Adipose tissue (tissue), 3 donors: ENCODE measurements around the gene SLC2A1. TPM values are rescaled to one million over a fixed set of nuclear protein-coding genes. Genes with fewer than 3 reads are reported as not detected.

Experiments
- H3K27ac ChIP-seq: one replicate; pipeline ENCODE4 v1.5.1; 2013; ENCODE audit warnings: low read depth, low read length
- WGBS, 3 donors: extraction: QIAGEN DNeasy Blood & Tissue Kit; methylation state at CpG; one replicate each; pipeline ENCODE4 v1.1.7; 2013; 5-methylcytosine and 5-hydroxymethylcytosine counted together
- polyA plus RNA-seq, 3 donors: library from polyadenylated mRNA; stranded (reverse); fragments of 200-250 nt; gene quantifications; one replicate each; pipeline ENCODE4 v1.2.3, GENCODE V29; 2013
- donor health status: healthy with polysubstance abuse.
- donor health status: Bipolar disorder and iron deficiency.
- donor health status: healthy.

SLC2A1 gene
- polyA plus RNA-seq, 3 donors, result 4.4 to 25.4 (median 6.6) TPM

DNA sequence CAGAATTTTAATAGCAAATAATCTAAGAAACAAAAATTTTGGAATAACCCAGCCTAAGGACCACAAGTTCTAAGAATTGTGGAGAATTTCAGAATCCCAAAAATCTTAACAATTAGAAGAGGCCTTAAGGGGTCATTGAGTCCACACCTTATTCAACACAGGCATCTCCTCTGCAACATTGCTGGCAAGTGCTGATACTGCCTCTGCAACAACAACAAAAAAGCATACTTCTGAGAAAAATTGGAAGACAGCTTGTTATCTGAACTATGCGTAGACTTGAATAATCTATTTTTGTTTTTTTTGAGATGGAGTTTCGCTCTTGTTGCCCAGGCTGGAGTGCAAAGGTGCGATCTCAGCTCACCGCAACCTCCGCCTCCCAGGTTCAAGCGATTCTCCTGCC is 24.0 kb upstream of the SLC2A1 start:
- H3K27ac ChIP-seq, result no peak overlapping the region
- 79 to 89% (median 84%) methylated on average over 6 of the region's 6 CpGs for WGBS, 3 donors

GRCh38 chr1:42981871-42982270 is 23.2 kb upstream of the SLC2A1 start:
- no peak overlapping the region for H3K27ac ChIP-seq
- 67 to 79% (median 77%) methylated on average over 6 of the region's 6 CpGs for WGBS, 3 donors

DNA sequence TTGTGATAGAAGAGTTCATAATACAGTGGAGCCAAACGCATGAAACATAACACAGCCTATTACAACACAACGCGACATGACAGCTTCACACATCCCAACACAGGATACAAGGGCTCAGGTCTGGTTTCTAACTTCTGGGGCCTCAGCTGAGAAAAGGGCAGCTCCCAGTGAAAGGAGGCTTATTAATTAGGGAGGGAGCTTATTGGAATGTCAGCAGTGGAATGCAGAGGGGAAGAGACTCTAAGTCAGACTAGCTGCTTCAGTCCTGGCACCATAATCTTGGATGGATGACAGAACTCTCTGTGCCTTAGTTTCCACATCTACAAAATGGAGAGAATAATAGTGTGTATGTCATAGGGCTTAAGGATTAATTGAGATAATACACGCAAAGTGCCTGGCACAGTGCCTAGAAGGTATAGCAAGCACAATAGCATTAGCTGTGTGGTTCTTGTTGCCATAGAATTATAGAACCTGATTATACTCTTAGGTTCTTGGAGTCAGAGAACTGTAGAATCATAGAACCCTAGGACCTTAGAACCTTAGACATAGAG is 22.7 kb upstream of the SLC2A1 start:
- WGBS, 3 donors, result 66 to 75% (median 70%) methylated on average over 4 of the region's 4 CpGs
- H3K27ac ChIP-seq, result no peak overlapping the region

DNA sequence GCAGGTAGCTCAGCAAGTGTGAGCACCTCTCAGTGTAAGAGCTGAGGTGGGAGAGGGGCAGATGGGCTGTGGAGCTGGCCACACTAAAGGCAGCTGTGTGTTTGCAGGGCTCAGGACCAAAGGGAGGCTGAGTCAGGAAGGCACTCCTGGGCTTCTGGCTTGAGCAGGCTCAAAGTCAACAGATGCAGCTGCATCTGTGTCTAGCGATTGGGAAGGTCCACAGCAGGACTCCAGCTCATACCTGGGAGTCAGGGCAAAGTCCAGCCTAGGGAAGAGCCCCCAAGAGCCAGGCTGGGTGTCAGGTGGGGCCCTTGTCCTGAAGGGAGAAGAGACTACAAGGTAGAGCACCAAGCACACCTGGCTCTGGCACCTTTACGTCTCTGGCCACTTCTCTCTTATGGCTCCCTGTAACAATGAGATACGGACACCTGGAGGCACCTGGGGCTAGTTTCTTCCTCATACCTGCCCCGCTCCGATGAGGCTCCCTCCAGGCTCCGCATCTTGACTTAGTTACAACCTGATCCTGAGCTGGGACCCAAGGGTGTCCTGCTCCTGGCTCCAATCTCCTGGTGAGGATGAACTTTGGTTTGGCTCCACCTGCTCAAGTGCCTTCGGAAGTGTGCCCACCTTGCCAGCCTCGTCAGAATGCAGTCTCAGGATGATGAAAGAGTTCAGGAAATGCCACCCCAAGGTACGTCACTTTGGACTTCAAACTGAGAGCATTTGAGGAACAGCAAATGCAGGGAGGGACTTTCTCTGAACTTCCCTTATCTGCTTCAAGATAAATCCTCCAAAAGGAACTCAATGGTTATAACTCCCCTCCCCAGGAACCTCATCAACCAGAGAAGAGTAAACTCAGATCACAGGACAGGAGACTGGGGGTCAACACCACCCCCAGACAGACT is 21.5 kb upstream of the SLC2A1 start:
- WGBS, 3 donors, result 76 to 86% (median 82%) methylated on average over 9 of the region's 9 CpGs

DNA sequence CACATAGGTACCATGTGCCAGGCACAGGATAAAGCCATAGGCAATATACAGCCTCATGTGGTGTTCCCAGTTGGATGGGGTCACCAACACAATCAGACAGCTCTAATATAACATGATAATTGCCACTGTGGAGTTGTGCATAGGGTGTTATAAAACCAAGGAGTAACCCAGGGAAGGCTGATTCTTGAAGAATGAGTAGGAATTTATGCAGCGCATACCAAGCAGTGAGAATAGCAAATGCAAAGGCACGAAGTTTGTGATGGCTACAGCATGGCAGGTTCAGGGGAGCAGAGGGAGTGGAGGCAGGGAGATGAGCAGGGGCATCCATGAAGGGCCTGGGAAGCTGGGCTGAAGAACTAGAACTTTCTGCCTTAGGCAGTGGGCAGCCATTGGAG is 20.4 kb upstream of the SLC2A1 start:
- H3K27ac ChIP-seq, result no peak overlapping the region
- WGBS, 3 donors, result 89 to 96% (median 94%) methylated on average over 2 of the region's 2 CpGs

More for the DNA sequence above, 21.5 kb upstream of the SLC2A1 start:
- no peak overlapping the region for H3K27ac ChIP-seq

DNA sequence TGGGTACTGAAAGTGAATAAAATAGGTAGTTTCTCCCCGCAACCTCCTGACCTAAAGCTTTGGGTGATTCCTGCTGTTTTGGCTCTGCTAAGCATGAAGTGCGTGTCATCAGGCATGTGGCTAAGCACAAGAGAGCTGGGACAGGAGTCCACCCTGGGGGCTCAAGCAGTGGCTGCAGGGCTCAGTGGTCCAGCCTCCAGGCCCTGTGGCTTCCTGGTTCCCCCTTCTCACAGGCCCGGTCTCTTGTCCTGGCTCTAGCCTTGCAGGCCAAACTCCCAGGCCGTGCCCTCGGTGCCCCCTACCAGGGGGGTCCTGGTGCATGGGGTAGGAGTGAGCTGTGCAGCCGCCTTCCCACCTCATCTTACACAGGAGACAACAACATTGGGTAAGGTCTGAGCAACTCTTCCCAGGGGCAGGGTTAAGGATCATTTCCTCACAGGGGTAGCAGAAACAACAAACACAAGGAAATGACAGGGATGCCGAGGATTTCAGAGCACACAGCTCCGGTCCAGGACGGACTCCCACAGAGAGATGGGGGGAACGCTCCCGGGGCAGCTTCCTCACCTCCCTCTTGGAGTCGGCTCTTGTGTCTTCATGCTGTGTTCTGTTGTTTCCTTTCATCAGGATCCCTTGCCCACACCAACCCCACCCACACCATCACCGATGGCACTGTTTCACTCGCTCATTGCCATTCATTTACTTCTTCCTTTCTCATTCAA is 19.8 kb upstream of the SLC2A1 start:
- WGBS, 3 donors, result 81 to 88% (median 84%) methylated on average over 14 of the region's 14 CpGs
- no peak overlapping the region for H3K27ac ChIP-seq

GRCh38 chr1:42977653-42978052 is 19.0 kb upstream of the SLC2A1 start:
- no peak overlapping the region for H3K27ac ChIP-seq
- 86 to 96% (median 90%) methylated on average over 1 of the region's 1 CpG for WGBS, 3 donors

DNA sequence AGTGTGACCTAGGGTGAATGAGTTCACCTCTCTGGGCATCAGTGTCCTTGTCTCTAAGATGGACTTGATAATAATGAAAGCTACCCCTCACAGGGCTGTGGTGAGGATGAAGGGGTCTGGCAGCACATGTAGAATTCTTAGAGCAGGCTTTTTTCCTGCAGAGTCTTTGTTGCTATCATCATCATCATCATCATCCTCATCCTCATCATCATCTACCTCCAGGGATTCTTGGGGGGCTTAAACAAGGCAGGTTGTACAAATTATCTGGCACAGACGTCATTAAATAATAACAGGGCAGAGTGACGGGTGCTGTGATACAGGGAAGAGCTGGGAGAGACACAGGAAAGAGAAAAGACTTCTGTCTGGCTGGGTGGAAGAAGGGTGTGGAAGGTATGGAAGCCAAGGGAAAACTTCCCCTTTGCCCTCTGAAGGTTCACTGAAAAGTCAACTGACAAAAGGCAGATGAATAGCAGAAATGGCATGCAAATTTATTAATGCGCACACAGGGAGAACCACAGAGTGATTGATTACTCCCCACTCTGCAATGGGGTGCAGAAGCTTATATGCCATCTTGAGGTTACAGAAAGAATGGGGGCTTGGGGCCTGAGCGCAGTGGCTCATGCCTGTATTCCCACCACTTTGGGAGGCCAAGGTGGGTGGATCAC is 17.0 kb upstream of the SLC2A1 start:
- no peak overlapping the region for H3K27ac ChIP-seq
- 85 to 88% (median 88%) methylated on average over 4 of the region's 4 CpGs for WGBS, 3 donors

GRCh38 chr1:42974767-42975437 is 16.2 kb upstream of the SLC2A1 start:
- 73 to 79% (median 79%) methylated on average over 3 of the region's 3 CpGs for WGBS, 3 donors
- no peak overlapping the region for H3K27ac ChIP-seq

GRCh38 chr1:42973799-42974198 is 15.1 kb upstream of the SLC2A1 start:
- WGBS, 3 donors, result 93 to 95% (median 95%) methylated on average over 3 of the region's 3 CpGs
- no peak overlapping the region for H3K27ac ChIP-seq

DNA sequence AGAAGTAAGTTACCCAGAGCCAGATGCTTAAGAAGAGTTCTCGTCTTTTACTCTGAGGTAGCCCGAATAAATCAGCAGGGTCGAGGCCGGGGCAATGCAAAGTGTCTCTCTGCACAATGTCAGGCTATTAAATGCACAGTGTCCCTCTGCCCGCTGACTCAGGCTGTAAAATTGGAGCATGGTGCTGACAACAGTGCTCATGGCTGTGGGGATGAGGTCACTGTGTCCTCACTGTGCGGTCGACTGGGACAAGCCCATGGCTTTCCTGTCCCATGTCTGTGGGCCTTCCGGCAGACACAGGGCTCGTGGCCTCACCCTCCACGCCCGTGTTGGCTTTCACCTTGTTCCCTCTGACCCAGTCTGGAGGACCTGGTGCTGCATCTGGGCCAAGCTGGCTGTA is 14.6 kb upstream of the SLC2A1 start:
- H3K27ac ChIP-seq, result no peak overlapping the region
- WGBS, 3 donors, result 72 to 86% (median 80%) methylated on average over 11 of the region's 11 CpGs

DNA sequence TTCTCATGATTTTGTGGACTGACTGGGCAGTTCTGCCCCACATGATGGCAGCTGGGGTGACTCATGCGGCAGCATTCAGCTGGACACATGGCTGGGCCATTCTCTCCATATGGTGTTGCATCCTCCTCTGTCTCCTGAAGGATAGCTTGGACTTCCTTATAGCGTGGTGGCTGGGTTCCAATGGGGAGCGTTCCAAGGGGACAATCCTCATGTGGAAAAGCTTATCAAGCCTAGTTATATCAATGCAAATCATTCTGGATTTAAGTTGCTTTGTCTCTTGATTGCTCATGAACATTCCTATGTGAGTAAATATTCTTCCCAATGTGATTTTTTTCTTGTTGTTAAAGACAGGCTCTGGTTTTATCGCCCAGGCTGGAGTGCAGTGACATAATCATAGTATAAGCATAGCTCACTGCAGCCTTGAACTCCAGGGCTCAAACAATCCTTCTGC is 13.2 kb upstream of the SLC2A1 start:
- WGBS, 3 donors, result 46 to 80% (median 66%) methylated on average over 4 of the region's 4 CpGs

DNA sequence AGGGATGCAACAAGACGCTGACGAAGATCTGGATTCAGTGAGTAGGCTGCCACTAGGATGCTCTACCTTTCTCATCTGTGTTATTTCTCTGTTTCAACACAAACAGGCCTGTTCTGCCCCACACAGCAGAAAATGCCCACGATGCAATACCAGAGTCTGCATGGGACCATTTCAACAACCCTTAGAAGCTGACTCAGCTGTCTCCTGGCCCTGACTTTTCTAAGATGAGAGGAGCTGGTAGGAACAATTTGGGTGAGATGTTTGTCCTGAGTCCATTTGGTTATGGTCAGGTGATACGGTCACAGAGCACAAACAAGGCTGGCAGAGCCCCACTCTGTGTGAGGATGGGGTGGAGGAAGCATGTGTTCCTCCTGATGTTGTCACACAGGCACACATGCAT is 11.5 kb upstream of the SLC2A1 start:
- 85 to 89% (median 87%) methylated on average over 4 of the region's 4 CpGs for WGBS, 3 donors
- H3K27ac ChIP-seq, result no peak overlapping the region

More for the DNA sequence above, 13.2 kb upstream of the SLC2A1 start:
- H3K27ac ChIP-seq, result no peak overlapping the region

GRCh38 chr1:42968654-42969053 is 10.0 kb upstream of the SLC2A1 start:
- H3K27ac ChIP-seq, result no peak overlapping the region
- WGBS, 3 donors, result 83 to 88% (median 83%) methylated on average over 3 of the region's 3 CpGs

GRCh38 chr1:42966688-42967612 is 8.3 kb upstream of the SLC2A1 start:
- no peak overlapping the region for H3K27ac ChIP-seq
- 58 to 67% (median 66%) methylated on average over 10 of the region's 10 CpGs for WGBS, 3 donors

GRCh38 chr1:42965378-42965777 is 6.7 kb upstream of the SLC2A1 start:
- 23 to 90% (median 85%) methylated on average over 1 of the region's 1 CpG for WGBS, 3 donors
- no peak overlapping the region for H3K27ac ChIP-seq
